Thyroid gland (tissue), 4 donors: ENCODE data around the gene DIP2C. TPM values are rescaled to one million over a fixed set of nuclear protein-coding genes. Genes with fewer than 3 reads are reported as not detected.

Source experiments
- DNase-seq, 2 donors: peaks; one replicate each; pipeline ENCODE4 v3.0.0-alpha.2; 2019
- H3K27ac ChIP-seq, 3 donors: fragments of 200-600 bp; sonication (generic); 1 replicate in 2 of 3; 2 replicates in 1 of 3; pipeline ENCODE4 v1.5.1; 2016 to 2019; ENCODE audit warnings: mild to moderate bottlenecking in 1 of 3, moderate library complexity in 1 of 3
- H3K27me3 ChIP-seq: fragments of 200-600 bp; sonication (generic); one replicate; pipeline ENCODE4 v1.5.1; 2019
- H3K36me3 ChIP-seq, 2 donors: fragments of 200-600 bp; sonication (generic); one replicate each; pipeline ENCODE4 v1.5.1; 2016 to 2019
- H3K4me1 ChIP-seq, 2 donors: fragments of 200-600 bp; sonication (generic); one replicate each; pipeline ENCODE4 v1.5.1; 2017 to 2019
- H3K4me3 ChIP-seq, 3 donors: fragments of 200-600 bp; sonication (generic); replicated peaks in 1 of 3; 1 replicate in 2 of 3; 2 replicates in 1 of 3; pipeline ENCODE4 v1.5.1; 2016; ENCODE audit warnings: mild to moderate bottlenecking in 1 of 3
- H3K9me3 ChIP-seq: fragments of 200-600 bp; sonication (generic); one replicate; pipeline ENCODE4 v1.5.1; 2017
- POLR2A ChIP-seq, 2 donors: fragments of 450-650 bp; IDR thresholded peaks; one replicate each; pipeline ENCODE4 v1.6.1; 2017; ENCODE audit warnings: antibody characterized with exemption in 2 of 2, mild to moderate bottlenecking in 2 of 2, moderate library complexity in 1 of 2
- WGBS, 2 donors: methylation state at CpG; one replicate each; pipeline ENCODE4 v1.1.5; 2017; 5-methylcytosine and 5-hydroxymethylcytosine counted together
- intact Hi-C: fragments of 100-400 bp; cut with DNase I; formaldehyde crosslinking; loops from one replicate; pipeline ENCODE4 v1.15.1; 2023
- total RNA-seq, 4 donors: library from RNA; depleted of rRNA; stranded (reverse); fragments of >200 nt; gene quantifications; one replicate each; pipeline ENCODE4 v1.2.3, GENCODE V29; 2016
- TF ChIP-seq, protein P1 (sequence below), 6 experiments: fragments of 200-600 bp in 3 of 6; fragments of 450-650 bp in 3 of 6; sonication (generic) in 3 of 6; IDR thresholded peaks; one replicate each; pipeline ENCODE4 v1.5.1; 2016 to 2019; ENCODE audit warnings: antibody characterized with exemption in 6 of 6, mild to moderate bottlenecking in 2 of 6, inconsistent platforms in 1 of 6, moderate library complexity in 1 of 6

DIP2C gene
- total RNA-seq, 4 donors from 2014 or later, result 11.4 to 14.6 (median 12.3) TPM

DNA sequence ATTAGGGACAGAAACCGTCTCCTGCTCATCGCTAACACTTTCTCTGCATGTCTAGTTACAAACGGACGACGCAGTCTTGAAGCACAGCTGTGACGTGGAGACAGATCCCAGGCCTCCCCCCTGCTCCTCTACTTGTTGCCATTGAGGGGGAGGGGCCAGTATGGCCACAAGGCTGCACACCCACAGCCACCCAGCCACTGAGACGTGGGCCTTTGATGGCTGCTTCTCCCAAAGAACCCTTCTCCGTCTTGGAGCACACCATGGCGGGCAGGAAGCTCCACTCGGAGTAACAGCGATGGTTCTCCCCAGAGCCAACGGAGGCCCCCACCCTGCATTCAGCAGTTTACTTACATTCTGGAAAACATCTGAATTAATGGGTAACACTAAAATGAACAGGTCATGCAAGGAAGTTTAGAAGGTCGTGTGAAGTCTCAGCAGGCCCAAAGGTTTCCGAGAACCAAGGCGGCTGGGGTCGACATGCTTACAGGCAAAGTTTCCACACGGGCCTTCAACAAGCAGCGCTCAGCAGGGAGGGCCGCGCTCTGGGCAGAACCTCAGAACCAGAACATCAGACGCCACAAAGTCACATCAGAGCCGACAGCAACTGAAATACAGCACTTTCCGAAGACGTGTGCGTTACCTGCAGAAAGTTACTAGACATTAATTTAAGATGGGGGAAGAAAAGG is 169.6 kb downstream of the DIP2C start:
- H3K27ac ChIP-seq, result no peak overlapping the region
- intact Hi-C loops, result no loop called here
- WGBS, 2 donors, result 89 to 97% methylated on average over 24 to 25 of the region's 25 CpGs
- no peaks in the 10 kb centered on the region for H3K36me3 ChIP-seq
- peaks cover 6 to 8% of the 10 kb centered on the region in 2 donors for H3K4me1 ChIP-seq
- DNase-seq, result no peak
- no peaks in the 10 kb centered on the region for H3K9me3 ChIP-seq
- no peaks in the 10 kb centered on the region for H3K27me3 ChIP-seq
- TF ChIP-seq POLR2A (IDR thresholded peaks at IDR 0.05), result no peak
- TF ChIP-seq, protein P1, sequence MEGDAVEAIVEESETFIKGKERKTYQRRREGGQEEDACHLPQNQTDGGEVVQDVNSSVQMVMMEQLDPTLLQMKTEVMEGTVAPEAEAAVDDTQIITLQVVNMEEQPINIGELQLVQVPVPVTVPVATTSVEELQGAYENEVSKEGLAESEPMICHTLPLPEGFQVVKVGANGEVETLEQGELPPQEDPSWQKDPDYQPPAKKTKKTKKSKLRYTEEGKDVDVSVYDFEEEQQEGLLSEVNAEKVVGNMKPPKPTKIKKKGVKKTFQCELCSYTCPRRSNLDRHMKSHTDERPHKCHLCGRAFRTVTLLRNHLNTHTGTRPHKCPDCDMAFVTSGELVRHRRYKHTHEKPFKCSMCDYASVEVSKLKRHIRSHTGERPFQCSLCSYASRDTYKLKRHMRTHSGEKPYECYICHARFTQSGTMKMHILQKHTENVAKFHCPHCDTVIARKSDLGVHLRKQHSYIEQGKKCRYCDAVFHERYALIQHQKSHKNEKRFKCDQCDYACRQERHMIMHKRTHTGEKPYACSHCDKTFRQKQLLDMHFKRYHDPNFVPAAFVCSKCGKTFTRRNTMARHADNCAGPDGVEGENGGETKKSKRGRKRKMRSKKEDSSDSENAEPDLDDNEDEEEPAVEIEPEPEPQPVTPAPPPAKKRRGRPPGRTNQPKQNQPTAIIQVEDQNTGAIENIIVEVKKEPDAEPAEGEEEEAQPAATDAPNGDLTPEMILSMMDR (IDR thresholded peaks at IDR 0.05), result no peak
- H3K4me3 ChIP-seq, result no peak overlapping the region

- 91% methylated on average over 14 to 16 of the region's 16 CpGs for WGBS, 2 donors
- Histone ChIP-seq H3K4me1 (peaks cover 11 to 13% of the 10 kb centered on the region in 2 donors), H3K27me3 (no peaks in the 10 kb centered on the region), H3K36me3 (no peaks in the 10 kb centered on the region), H3K4me3 (no peak overlapping the region), H3K9me3 (no peaks in the 10 kb centered on the region), H3K27ac (no peak overlapping the region)
- no peak for DNase-seq
- TF ChIP-seq POLR2A (IDR thresholded peaks at IDR 0.05), result no peak
- TF ChIP-seq, protein P1 (IDR thresholded peaks at IDR 0.05), result no peak
- intact Hi-C loops, result no loop called here
Observed at GRCh38 chr10:519055-519715, 170.3 kb downstream of the DIP2C start.

DNA sequence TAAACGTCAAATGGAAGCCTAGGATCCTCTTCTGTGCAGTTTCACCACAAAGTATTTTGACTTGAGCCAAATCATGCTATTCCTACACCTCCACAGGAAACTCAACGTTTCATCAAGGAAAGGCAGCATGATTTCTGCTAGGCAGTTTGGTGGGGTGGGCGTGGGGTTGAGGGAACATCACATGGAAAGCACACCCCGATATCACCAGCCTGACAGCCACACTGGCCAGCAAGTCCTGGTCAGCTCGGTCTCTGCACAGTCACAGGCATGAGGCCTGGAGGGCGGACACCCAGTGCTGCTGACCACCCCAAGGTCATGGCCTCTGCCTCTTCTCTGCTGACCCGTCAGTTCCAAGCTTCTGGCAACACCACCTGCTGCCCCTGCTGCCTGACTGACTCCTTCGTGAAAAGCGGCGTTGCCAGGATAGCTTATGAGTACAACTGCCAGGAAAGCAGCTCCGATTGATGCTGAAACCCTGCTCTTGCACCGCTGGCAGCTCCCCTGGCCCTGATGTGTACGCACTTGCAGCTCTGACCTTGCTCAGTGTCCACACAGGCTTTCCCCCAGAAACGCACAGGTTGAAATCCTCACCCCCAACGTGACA is 171.5 kb downstream of the DIP2C start:
- Histone ChIP-seq H3K4me1 (peaks cover 13 to 17% of the 10 kb centered on the region in 2 donors), H3K4me3 (no peak overlapping the region), H3K27me3 (no peaks in the 10 kb centered on the region), H3K9me3 (no peaks in the 10 kb centered on the region), H3K36me3 (no peaks in the 10 kb centered on the region), H3K27ac (no peak overlapping the region)
- intact Hi-C loops, result no loop called here
- no peak for DNase-seq
- no peak for TF ChIP-seq POLR2A (IDR thresholded peaks at IDR 0.05)
- TF ChIP-seq, protein P1 (IDR thresholded peaks at IDR 0.05), result no peak
- WGBS, 2 donors, result 51 to 93% methylated on average over 2 to 15 of the region's 15 CpGs

DNA sequence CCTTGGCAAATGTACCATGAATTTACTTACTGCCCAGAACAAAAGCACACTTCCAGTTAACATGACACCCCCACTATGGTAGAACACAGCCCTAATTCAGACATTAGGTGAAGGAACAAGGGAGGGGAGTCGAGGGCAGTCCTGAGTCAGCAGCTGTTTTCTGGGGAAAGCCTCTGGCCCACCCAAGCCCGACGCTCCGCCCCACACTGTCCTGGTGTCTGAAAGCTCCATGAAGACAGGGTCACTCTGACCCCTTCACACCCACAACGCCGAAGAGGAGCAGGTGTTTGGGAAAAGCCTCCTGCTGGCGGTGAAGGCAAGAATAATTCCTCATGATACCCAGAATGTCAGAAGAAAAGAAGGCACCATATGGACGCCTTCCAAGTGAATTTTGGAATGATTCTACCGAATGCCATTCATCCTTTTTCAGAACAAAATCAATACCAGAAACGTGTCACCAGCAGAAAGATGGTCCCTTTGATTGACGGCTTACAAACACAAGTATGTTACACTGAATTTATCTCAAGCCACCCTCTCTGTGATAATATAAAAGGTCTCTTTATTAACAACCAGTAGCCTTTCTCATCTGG is 172.1 kb downstream of the DIP2C start:
- Histone ChIP-seq H3K27ac (no peak overlapping the region), H3K4me1 (peaks cover 13 to 17% of the 10 kb centered on the region in 2 donors)
- intact Hi-C loops, result no loop called here

More for the DNA sequence above, 172.1 kb downstream of the DIP2C start:
- Histone ChIP-seq H3K36me3 (no peaks in the 10 kb centered on the region), H3K27me3 (no peaks in the 10 kb centered on the region), H3K4me3 (no peak overlapping the region), H3K9me3 (no peaks in the 10 kb centered on the region)
- 83 to 84% methylated on average over 11 of the region's 11 CpGs for WGBS, 2 donors
- DNase-seq, result no peak
- TF ChIP-seq, protein P1 (IDR thresholded peaks at IDR 0.05), result no peak
- TF ChIP-seq POLR2A (IDR thresholded peaks at IDR 0.05), result no peak
